Spleen (tissue), 11 donors: ENCODE data around the gene HELB. TPM values are rescaled to one million over a fixed set of nuclear protein-coding genes. Genes with fewer than 3 reads are reported as not detected.
A peak's percentile ranks its signal among the peaks of the same experiment; 100 is the strongest.

ENCODE experiments used
- DNase-seq: peaks from one replicate; pipeline ENCODE4 v3.0.0-alpha.2; 2020
- H3K27ac ChIP-seq, 8 donors: fragments of 200-600 bp; sonication (generic) in 7 of 8; 1 replicate in 4 of 8; 2 replicates in 4 of 8; pipeline versions ENCODE4 v1.5.0 to v1.8.0; 2016 to 2021; ENCODE audit warnings: inconsistent platforms in 4 of 8, mild to moderate bottlenecking in 4 of 8, moderate library complexity in 1 of 8
- H3K27me3 ChIP-seq, 7 donors: fragments of 200-600 bp; sonication (generic) in 6 of 7; replicated peaks in 1 of 7; 1 replicate in 4 of 7; 2 replicates in 3 of 7; pipeline versions ENCODE4 v1.5.0 to v1.8.0; 2016 to 2021; ENCODE audit warnings: inconsistent platforms in 3 of 7, mild to moderate bottlenecking in 1 of 7
- H3K36me3 ChIP-seq, 6 donors: fragments of 200-600 bp; sonication (generic) in 5 of 6; 1 replicate in 4 of 6; 2 replicates in 2 of 6; pipeline versions ENCODE4 v1.5.0 to v1.8.0; 2016 to 2021; ENCODE audit warnings: inconsistent platforms in 2 of 6
- H3K4me1 ChIP-seq, 6 donors: fragments of 200-600 bp; sonication (generic) in 5 of 6; 1 replicate in 3 of 6; 2 replicates in 3 of 6; pipeline versions ENCODE4 v1.5.0 to v1.8.0; 2016 to 2021; ENCODE audit warnings: inconsistent platforms in 3 of 6
- H3K4me3 ChIP-seq, 8 donors: fragments of 200-600 bp; sonication (generic) in 7 of 8; 1 replicate in 4 of 8; 2 replicates in 4 of 8; pipeline versions ENCODE4 v1.5.0 to v1.8.0; 2016 to 2021; ENCODE audit warnings: inconsistent platforms in 4 of 8, mild to moderate bottlenecking in 4 of 8, moderate library complexity in 2 of 8
- H3K9me3 ChIP-seq, 8 donors: fragments of 200-600 bp; sonication (generic) in 7 of 8; 1 replicate in 4 of 8; 2 replicates in 4 of 8; pipeline versions ENCODE4 v1.5.0 to v1.8.0; 2016 to 2021; ENCODE audit warnings: inconsistent platforms in 4 of 8
- POLR2A ChIP-seq, 3 donors: fragments of 450-650 bp; IDR thresholded peaks; one replicate each; pipeline ENCODE4 v1.5.1; 2017; ENCODE audit warnings: antibody characterized with exemption in 3 of 3, mild to moderate bottlenecking in 1 of 3
- POLR2AphosphoS5 ChIP-seq, 3 donors: sonication (generic); formaldehyde crosslinking; IDR thresholded peaks; one replicate each; pipeline ENCODE4 v1.5.1; 2017; ENCODE audit warnings: antibody characterized with exemption in 3 of 3
- WGBS, 5 donors: extraction: QIAGEN DNeasy Blood & Tissue Kit in 3 of 5; methylation state at CpG; one replicate each; pipeline versions ENCODE4 v1.1.5 to v1.1.7; 2013 to 2018; 5-methylcytosine and 5-hydroxymethylcytosine counted together
- intact Hi-C: fragments of 100-400 bp; cut with DNase I; formaldehyde crosslinking; loops from one replicate; pipeline ENCODE4 v1.15.0; 2023; ENCODE audit warnings: low total_unique reads
- polyA plus RNA-seq, 3 donors: library from polyadenylated mRNA; stranded (reverse); fragments of 200-250 nt; gene quantifications; one replicate each; pipeline ENCODE4 v1.2.1, GENCODE V29; 2013
- total RNA-seq, 7 donors: library from RNA; depleted of rRNA in 3 of 7; stranded (reverse); fragments of >200 nt in 3 of 7; fragmentation: NEBNext Ultra II Directional in 4 of 7; extraction: Animal tissue kit (Norgen Biotek cat#: 25700) in 4 of 7; gene quantifications; one replicate each; pipeline versions ENCODE4 v1.1.0 to v1.2.1, GENCODE V29; 2016 to 2021
- TF ChIP-seq, protein P1 (sequence below), 11 experiments: fragments of 200-600 bp in 7 of 11; fragments of 450-650 bp in 4 of 11; sonication (generic) in 4 of 11; IDR thresholded peaks in 8 of 11; conservative IDR thresholded peaks in 3 of 11; 1 replicate in 7 of 11; 2 replicates in 4 of 11; pipeline versions ENCODE4 v1.4.0 to v1.8.0; 2016 to 2021; ENCODE audit warnings: antibody characterized with exemption in 11 of 11, inconsistent platforms in 4 of 11, mild to moderate bottlenecking in 1 of 11
- donor health status: healthy with polysubstance abuse.
- donor health status: DM: no; HTN: no; CAD: no; lungs with moderate emphysema.
- donor health status: DM: no; HTN: no; CAD: no.
- donor health status: Bipolar disorder and iron deficiency.
- donor health status: healthy.
- donor health status: DM: no; HTN: no; CAD: no.
- donor health status: DM: yes; HTN: yes; CAD: no.

The HELB gene
- total and polyA plus RNA-seq, 10 donors, result 0.83 to 33.7 (median 18.2) TPM

DNA sequence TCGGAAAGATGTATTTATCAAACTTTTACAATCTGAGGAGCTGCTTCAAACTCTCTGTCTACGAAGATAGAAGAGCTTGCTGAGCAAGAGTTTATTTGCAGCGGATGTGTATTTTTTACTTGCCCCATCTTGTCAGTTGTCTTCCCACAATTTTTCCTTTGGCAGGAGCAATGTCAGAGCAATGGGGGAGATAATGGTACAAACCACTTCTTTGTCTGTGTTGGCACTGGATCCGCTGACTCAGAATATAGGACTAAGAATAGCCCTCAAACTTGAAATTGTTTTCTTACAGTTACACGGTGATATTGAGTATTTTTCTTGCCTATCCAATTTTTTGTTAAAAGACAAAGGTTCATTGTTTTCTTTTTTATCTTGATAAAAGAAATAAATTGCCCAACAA lies 27.6 kb downstream of the HELB start:
- intact Hi-C loops, result no loop called here
- no peak for TF ChIP-seq POLR2AphosphoS5 (IDR thresholded peaks at IDR 0.05)
- no peak for TF ChIP-seq POLR2A (IDR thresholded peaks at IDR 0.05)
- TF ChIP-seq, protein P1, sequence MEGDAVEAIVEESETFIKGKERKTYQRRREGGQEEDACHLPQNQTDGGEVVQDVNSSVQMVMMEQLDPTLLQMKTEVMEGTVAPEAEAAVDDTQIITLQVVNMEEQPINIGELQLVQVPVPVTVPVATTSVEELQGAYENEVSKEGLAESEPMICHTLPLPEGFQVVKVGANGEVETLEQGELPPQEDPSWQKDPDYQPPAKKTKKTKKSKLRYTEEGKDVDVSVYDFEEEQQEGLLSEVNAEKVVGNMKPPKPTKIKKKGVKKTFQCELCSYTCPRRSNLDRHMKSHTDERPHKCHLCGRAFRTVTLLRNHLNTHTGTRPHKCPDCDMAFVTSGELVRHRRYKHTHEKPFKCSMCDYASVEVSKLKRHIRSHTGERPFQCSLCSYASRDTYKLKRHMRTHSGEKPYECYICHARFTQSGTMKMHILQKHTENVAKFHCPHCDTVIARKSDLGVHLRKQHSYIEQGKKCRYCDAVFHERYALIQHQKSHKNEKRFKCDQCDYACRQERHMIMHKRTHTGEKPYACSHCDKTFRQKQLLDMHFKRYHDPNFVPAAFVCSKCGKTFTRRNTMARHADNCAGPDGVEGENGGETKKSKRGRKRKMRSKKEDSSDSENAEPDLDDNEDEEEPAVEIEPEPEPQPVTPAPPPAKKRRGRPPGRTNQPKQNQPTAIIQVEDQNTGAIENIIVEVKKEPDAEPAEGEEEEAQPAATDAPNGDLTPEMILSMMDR (IDR thresholded peaks at IDR 0.05 in 8 of 11, conservative IDR thresholded peaks at IDR 0.05 in 3 of 11), result no peak
- Histone ChIP-seq H3K27me3 (no peaks in the 10 kb centered on the region), H3K27ac (no peak overlapping the region), H3K4me1 (no peaks in the 10 kb centered on the region), H3K4me3 (no peak overlapping the region), H3K36me3 (peaks cover 0 to 81% (median 35%) of the 10 kb centered on the region in 6 donors), H3K9me3 (no peaks in the 10 kb centered on the region)
- WGBS, 5 donors, result 94 to 97% (median 95%) methylated on average over 5 of the region's 5 CpGs
- no peak for DNase-seq

DNA sequence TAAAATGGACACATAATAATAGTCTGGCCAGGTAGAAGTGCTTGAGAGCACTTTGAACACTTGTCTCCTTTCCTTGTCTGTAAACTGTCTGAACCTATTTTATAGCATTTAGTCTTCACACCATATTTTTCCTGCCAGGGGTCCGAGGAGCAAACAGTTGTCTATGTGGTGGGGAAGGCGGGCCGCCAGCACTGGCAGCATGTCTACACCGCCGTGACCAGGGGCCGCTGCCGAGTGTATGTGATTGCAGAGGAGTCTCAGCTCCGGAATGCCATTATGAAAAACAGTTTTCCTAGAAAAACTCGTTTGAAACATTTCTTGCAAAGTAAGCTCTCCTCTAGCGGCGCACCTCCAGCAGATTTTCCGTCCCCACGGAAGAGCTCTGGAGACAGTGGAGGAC lies 28.7 kb downstream of the HELB start:
- TF ChIP-seq POLR2A (IDR thresholded peaks at IDR 0.05) (no peak), POLR2AphosphoS5 (IDR thresholded peaks at IDR 0.05) (peak in 1 of 3 donors; percentile 10)
- TF ChIP-seq, protein P1 (IDR thresholded peaks at IDR 0.05 in 8 of 11, conservative IDR thresholded peaks at IDR 0.05 in 3 of 11), result no peak
- no peaks in the 10 kb centered on the region for H3K9me3 ChIP-seq
- intact Hi-C loops, result no loop called here
- no peak for DNase-seq
- H3K27me3 ChIP-seq, result no peaks in the 10 kb centered on the region
- H3K27ac ChIP-seq, result no peak overlapping the region
- WGBS, 5 donors, result 92 to 95% (median 93%) methylated on average over 13 of the region's 13 CpGs
- H3K36me3 ChIP-seq, result peaks cover 0 to 70% (median 26%) of the 10 kb centered on the region in 6 donors
- no peaks in the 10 kb centered on the region for H3K4me1 ChIP-seq
- no peak overlapping the region for H3K4me3 ChIP-seq

DNA sequence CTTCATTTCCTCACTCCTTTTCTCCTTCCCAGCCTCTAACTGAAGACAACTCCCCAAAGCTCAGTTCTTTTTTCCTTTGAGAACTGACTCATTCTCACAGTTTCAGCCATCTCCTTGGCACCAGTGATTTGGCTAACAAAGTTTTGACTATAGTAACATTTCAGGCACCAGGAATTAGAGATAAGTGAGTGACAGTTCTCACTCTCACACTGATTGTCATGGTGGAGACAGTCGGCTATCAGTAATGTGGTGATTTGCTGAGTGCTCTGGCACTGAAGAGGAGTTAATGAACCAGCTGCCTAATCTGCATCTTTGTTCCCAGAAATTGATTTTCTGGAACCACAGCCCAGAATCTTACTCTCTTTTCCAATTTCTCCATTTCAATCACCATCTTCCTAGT lies 29.5 kb downstream of the HELB start:
- TF ChIP-seq, protein P1 (IDR thresholded peaks at IDR 0.05 in 8 of 11, conservative IDR thresholded peaks at IDR 0.05 in 3 of 11), result no peak
- TF ChIP-seq POLR2A (IDR thresholded peaks at IDR 0.05) (no peak), POLR2AphosphoS5 (IDR thresholded peaks at IDR 0.05) (no peak)
- no peaks in the 10 kb centered on the region for H3K27me3 ChIP-seq
- H3K9me3 ChIP-seq, result no peaks in the 10 kb centered on the region
- H3K4me3 ChIP-seq, result no peak overlapping the region
- 94 to 100% (median 96%) methylated on average over 1 of the region's 1 CpG for WGBS, 5 donors
- H3K27ac ChIP-seq, result no peak overlapping the region
- H3K36me3 ChIP-seq, result peaks cover 0 to 70% (median 20%) of the 10 kb centered on the region in 6 donors
- no peak for DNase-seq
- H3K4me1 ChIP-seq, result no peaks in the 10 kb centered on the region
- intact Hi-C loops, result no loop called here

DNA sequence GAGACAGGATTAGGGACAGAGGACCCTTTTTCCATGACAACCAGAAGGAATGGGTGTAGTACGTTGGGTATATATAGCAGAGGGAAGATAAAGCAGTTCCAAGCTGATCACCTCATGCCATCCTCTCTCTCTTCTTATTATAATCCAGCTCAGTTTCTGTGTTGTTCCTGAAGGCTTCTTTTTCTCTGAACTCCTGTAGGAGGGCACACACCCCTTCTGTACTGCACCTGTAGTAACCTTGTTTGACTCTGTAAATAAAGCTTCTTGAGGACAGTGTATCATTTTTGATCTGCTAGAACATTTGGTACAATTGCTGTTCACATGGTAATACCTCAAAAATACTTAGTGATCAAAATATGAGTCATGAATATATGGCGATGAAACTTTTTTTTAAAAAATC lies 33.5 kb downstream of the HELB start:
- intact Hi-C loops, result no loop called here
- no peak overlapping the region for H3K27ac ChIP-seq
- H3K4me1 ChIP-seq, result no peaks in the 10 kb centered on the region
- peaks cover 0 to 83% (median 50%) of the 10 kb centered on the region in 6 donors for H3K36me3 ChIP-seq
- TF ChIP-seq POLR2A (IDR thresholded peaks at IDR 0.05) (no peak), POLR2AphosphoS5 (IDR thresholded peaks at IDR 0.05) (no peak)
- TF ChIP-seq, protein P1 (IDR thresholded peaks at IDR 0.05 in 8 of 11, conservative IDR thresholded peaks at IDR 0.05 in 3 of 11), result no peak
- WGBS, 5 donors, result 91 to 97% (median 95%) methylated on average over 2 of the region's 2 CpGs
- H3K9me3 ChIP-seq, result peaks cover 0 to 17% (median 12%) of the 10 kb centered on the region in 8 donors
- H3K27me3 ChIP-seq, result no peaks in the 10 kb centered on the region
- DNase-seq, result no peak
- no peak overlapping the region for H3K4me3 ChIP-seq
